GM12892 (cell line): ENCODE data around the gene HINT2.

Experiments
- POLR2A ChIP-seq: IDR thresholded peaks from 2 replicates; pipeline ENCODE4 v1.6.1; 2011; ENCODE audit warnings: low read depth, low read length, control low read depth
- POLR2AphosphoS5 ChIP-seq: IDR thresholded peaks from 2 replicates; pipeline ENCODE4 v1.6.1; 2011; ENCODE audit warnings: low read depth, low read length, control low read depth
- TAF1 ChIP-seq: IDR thresholded peaks from 2 replicates; pipeline ENCODE4 v1.6.1; 2011; ENCODE audit warnings: low read depth, mild to moderate bottlenecking, control low read depth, low read length, borderline replicate concordance

GRCh38 chr9:35763803-35764202 lies 51.0 kb downstream of the HINT2 start:
- TF ChIP-seq POLR2A (no peak), POLR2AphosphoS5 (no peak), TAF1 (no peak)
